Loucy (cell line): ENCODE results near the gene PIGQ.

Source experiments
- EZH2phosphoT487 ChIP-seq: fragments of 200-600 bp; IDR thresholded peaks from 2 replicates; pipeline ENCODE4 v1.6.1; 2018; ENCODE audit warnings: antibody characterized with exemption, mild to moderate bottlenecking, moderate library complexity, borderline replicate concordance
- TF ChIP-seq, protein P1 (sequence below): fragments of 200-600 bp; sonication (generic); conservative IDR thresholded peaks from 2 replicates; pipeline ENCODE4 v1.5.1; 2014; ENCODE audit warnings: mild to moderate bottlenecking, antibody characterized with exemption, low read length

DNA sequence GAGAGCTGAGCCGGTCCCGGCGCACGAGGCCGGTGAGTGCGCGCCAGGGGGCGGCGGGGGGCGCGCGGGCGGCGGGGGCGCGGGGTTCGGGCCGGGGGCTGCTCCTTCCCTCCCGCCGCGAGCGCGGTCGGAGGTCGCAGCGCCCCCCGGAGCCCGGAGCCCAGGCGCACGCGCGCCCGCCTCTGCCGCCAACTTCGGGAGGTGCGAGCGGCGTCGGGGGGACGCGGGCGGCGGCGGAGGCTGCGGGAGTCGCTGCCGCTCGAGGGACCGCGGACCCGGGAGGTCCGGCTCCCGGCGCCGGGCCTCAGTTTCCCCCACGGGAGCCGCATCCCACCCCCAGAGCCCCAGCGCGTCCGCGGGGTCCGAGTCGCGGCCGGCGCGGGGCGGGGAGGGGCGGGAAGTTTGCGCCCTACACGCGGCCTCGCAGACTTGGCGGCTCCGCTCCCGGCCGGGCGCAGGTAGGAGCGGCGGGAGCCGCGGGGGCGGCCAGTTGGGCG is 9.5 kb upstream of the PIGQ start, which contains the start of gene PRR35:
- TF ChIP-seq, protein P1, sequence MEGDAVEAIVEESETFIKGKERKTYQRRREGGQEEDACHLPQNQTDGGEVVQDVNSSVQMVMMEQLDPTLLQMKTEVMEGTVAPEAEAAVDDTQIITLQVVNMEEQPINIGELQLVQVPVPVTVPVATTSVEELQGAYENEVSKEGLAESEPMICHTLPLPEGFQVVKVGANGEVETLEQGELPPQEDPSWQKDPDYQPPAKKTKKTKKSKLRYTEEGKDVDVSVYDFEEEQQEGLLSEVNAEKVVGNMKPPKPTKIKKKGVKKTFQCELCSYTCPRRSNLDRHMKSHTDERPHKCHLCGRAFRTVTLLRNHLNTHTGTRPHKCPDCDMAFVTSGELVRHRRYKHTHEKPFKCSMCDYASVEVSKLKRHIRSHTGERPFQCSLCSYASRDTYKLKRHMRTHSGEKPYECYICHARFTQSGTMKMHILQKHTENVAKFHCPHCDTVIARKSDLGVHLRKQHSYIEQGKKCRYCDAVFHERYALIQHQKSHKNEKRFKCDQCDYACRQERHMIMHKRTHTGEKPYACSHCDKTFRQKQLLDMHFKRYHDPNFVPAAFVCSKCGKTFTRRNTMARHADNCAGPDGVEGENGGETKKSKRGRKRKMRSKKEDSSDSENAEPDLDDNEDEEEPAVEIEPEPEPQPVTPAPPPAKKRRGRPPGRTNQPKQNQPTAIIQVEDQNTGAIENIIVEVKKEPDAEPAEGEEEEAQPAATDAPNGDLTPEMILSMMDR = no peak
- no peak for TF ChIP-seq EZH2phosphoT487
